Ishikawa (cell line): ENCODE measurements around the gene NEUROD4.

Experiments
- CEBPB ChIP-seq: IDR thresholded peaks from 2 replicates; pipeline ENCODE4 v1.6.1; 2012
- CREB1 ChIP-seq: IDR thresholded peaks from 2 replicates; pipeline ENCODE4 v1.6.1; 2012; ENCODE audit warnings: low read depth
- EGR1 ChIP-seq: IDR thresholded peaks from 2 replicates; pipeline ENCODE4 v1.6.1; 2012
- EP300 ChIP-seq: IDR thresholded peaks from 2 replicates; pipeline ENCODE4 v1.6.1; 2012; ENCODE audit warnings: borderline replicate concordance
- FOXM1 ChIP-seq: IDR thresholded peaks from 2 replicates; pipeline ENCODE4 v1.6.1; 2012; ENCODE audit warnings: low read depth, borderline replicate concordance
- MAX ChIP-seq: IDR thresholded peaks from 2 replicates; pipeline ENCODE4 v1.6.1; 2012
- NFIC ChIP-seq: IDR thresholded peaks from 2 replicates; pipeline ENCODE4 v1.6.1; 2012
- RAD21 ChIP-seq: IDR thresholded peaks from 2 replicates; pipeline ENCODE4 v1.6.1; 2012; ENCODE audit warnings: low read depth
- REST ChIP-seq: IDR thresholded peaks from 2 replicates; pipeline ENCODE4 v1.6.1; 2012; ENCODE audit warnings: low read depth, mild to moderate bottlenecking
- TAF1 ChIP-seq: IDR thresholded peaks from 2 replicates; pipeline ENCODE4 v1.6.1; 2012; ENCODE audit warnings: low read depth, mild to moderate bottlenecking
- TCF12 ChIP-seq: IDR thresholded peaks from 2 replicates; pipeline ENCODE4 v1.6.1; 2012; ENCODE audit warnings: low read depth
- TEAD4 ChIP-seq: IDR thresholded peaks from 2 replicates; pipeline ENCODE4 v1.6.1; 2012
- YY1 ChIP-seq: IDR thresholded peaks from 2 replicates; pipeline ENCODE4 v1.6.1; 2012; ENCODE audit warnings: low read depth
- ZBTB7A ChIP-seq: IDR thresholded peaks from 2 replicates; pipeline ENCODE4 v1.6.1; 2012; ENCODE audit warnings: low read depth
- TF ChIP-seq, protein P1 (sequence below): IDR thresholded peaks from 2 replicates; pipeline ENCODE4 v1.6.1; 2012

NEUROD4 gene

GRCh38 chr12:55051197-55051947 lies 31.6 kb downstream of the NEUROD4 start:
- TF ChIP-seq FOXM1 = no peak
- no peak for TF ChIP-seq TEAD4
- TF ChIP-seq, protein P1, sequence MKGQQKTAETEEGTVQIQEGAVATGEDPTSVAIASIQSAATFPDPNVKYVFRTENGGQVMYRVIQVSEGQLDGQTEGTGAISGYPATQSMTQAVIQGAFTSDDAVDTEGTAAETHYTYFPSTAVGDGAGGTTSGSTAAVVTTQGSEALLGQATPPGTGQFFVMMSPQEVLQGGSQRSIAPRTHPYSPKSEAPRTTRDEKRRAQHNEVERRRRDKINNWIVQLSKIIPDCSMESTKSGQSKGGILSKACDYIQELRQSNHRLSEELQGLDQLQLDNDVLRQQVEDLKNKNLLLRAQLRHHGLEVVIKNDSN = no peak
- no peak for TF ChIP-seq YY1
- TF ChIP-seq TAF1 = no peak
- TF ChIP-seq REST = no peak
- TF ChIP-seq CEBPB = no peak
- no peak for TF ChIP-seq MAX
- TF ChIP-seq ZBTB7A = no peak
- TF ChIP-seq RAD21 = no peak
- TF ChIP-seq EGR1 = no peak
- TF ChIP-seq CREB1 = no peak
- no peak for TF ChIP-seq TCF12
- TF ChIP-seq EP300 = no peak
- TF ChIP-seq NFIC = no peak

DNA sequence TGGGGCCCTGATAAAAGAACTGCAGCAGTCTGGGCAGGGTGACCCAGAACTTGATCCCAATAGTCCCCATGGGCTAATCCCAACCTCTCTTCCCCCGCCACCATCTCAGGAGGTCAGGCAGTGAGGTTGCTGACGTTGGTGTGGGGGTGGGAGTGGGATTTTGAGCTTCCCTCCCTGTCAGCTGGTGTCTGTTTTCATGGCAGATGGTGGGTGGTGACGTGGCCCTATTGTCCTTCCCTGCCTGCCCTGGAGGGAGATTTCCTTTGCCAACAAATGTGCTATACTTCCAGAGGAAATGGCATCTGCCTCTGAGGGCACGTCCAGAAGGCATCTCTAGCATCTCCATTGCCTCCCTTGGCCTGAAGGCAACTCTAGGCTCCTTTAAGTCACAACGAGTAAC lies 37.7 kb downstream of the NEUROD4 start:
- no peak for TF ChIP-seq EGR1
- no peak for TF ChIP-seq REST
- no peak for TF ChIP-seq YY1
- TF ChIP-seq NFIC = no peak
- TF ChIP-seq TEAD4 = no peak
- TF ChIP-seq FOXM1 = no peak
- no peak for TF ChIP-seq TCF12
- TF ChIP-seq CREB1 = no peak
- TF ChIP-seq EP300 = no peak
- TF ChIP-seq MAX = no peak

DNA sequence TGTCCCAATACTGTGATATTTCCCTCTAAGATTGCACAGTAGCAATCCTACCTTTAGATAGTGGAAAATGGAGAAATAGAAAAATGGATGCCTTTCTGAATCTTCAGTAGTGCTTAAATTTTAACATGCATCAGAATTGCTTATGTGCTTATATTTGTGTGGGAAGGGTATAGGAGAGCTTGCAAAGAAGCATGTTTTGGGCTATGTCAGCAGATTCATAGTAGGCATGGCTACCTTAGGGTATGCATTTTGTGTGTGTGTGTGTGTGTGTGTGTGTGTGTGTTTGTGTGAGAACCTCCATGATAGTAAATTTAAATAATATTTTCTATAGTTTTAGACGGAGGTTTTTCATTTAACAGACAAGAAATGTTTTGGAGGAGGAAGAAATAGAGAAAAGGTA lies 38.3 kb downstream of the NEUROD4 start:
- TF ChIP-seq ZBTB7A = no peak
- TF ChIP-seq TAF1 = no peak
- no peak for TF ChIP-seq REST
- TF ChIP-seq CEBPB = no peak
- TF ChIP-seq, protein P1 = no peak
- no peak for TF ChIP-seq EP300
- no peak for TF ChIP-seq RAD21
- no peak for TF ChIP-seq TEAD4
- TF ChIP-seq EGR1 = no peak
- no peak for TF ChIP-seq YY1
- TF ChIP-seq TCF12 = no peak
- TF ChIP-seq MAX = no peak
- no peak for TF ChIP-seq FOXM1
- no peak for TF ChIP-seq NFIC
- TF ChIP-seq CREB1 = no peak

GRCh38 chr12:55058776-55059175 lies 39.0 kb downstream of the NEUROD4 start:
- no peak for TF ChIP-seq RAD21
- no peak for TF ChIP-seq TCF12
- TF ChIP-seq, protein P1 = no peak
- TF ChIP-seq EP300 = no peak
- no peak for TF ChIP-seq YY1
- TF ChIP-seq CREB1 = no peak
- no peak for TF ChIP-seq REST
- no peak for TF ChIP-seq TAF1
- no peak for TF ChIP-seq ZBTB7A
- TF ChIP-seq EGR1 = no peak
- TF ChIP-seq MAX = no peak
- no peak for TF ChIP-seq CEBPB
- TF ChIP-seq NFIC = no peak
- no peak for TF ChIP-seq TEAD4
- no peak for TF ChIP-seq FOXM1
